ENCODE measurements around the gene ARHGEF28.

- TF ChIP-seq POLR2A (IDR thresholded peaks at IDR 0.05; ENCODE audit: low read depth, low read length) (no peak), TAF1 (IDR thresholded peaks at IDR 0.05; ENCODE audit: borderline replicate concordance, low read depth, low read length) (no peak), POLR2AphosphoS5 (IDR thresholded peaks at IDR 0.05; ENCODE audit: low read depth, low read length) (no peak)
Measured at GRCh38 chr5:73841641-73842040, 215.6 kb downstream of the ARHGEF28 start.
